ENCODE results near the gene PPP2R3B.

DNA sequence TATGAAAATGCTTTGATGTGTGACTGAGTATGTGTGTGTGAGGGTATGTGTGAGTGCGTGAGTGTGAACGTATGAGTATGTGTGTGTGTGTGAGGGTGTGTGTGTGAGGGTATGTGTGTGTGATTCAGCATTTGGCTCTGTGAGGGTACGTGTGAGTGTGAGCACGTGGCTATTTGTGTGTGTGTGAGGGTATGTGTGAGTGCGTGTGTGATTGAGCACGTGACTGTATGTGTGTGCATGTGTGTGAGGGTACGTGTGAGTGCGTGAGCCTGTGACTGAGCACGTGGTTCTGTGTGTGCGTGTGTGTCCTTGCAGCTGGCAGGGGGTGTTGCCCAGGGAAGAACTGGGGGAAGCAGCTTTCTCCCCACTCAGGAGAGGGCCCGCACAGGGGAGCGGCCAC is 16.1 kb upstream of the PPP2R3B start:
- TF ChIP-seq, protein P1, sequence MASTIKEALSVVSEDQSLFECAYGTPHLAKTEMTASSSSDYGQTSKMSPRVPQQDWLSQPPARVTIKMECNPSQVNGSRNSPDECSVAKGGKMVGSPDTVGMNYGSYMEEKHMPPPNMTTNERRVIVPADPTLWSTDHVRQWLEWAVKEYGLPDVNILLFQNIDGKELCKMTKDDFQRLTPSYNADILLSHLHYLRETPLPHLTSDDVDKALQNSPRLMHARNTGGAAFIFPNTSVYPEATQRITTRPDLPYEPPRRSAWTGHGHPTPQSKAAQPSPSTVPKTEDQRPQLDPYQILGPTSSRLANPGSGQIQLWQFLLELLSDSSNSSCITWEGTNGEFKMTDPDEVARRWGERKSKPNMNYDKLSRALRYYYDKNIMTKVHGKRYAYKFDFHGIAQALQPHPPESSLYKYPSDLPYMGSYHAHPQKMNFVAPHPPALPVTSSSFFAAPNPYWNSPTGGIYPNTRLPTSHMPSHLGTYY (CRISPR knock-in tag; IDR thresholded peaks at IDR 0.05) = no peak
- TF ChIP-seq, protein P2, sequence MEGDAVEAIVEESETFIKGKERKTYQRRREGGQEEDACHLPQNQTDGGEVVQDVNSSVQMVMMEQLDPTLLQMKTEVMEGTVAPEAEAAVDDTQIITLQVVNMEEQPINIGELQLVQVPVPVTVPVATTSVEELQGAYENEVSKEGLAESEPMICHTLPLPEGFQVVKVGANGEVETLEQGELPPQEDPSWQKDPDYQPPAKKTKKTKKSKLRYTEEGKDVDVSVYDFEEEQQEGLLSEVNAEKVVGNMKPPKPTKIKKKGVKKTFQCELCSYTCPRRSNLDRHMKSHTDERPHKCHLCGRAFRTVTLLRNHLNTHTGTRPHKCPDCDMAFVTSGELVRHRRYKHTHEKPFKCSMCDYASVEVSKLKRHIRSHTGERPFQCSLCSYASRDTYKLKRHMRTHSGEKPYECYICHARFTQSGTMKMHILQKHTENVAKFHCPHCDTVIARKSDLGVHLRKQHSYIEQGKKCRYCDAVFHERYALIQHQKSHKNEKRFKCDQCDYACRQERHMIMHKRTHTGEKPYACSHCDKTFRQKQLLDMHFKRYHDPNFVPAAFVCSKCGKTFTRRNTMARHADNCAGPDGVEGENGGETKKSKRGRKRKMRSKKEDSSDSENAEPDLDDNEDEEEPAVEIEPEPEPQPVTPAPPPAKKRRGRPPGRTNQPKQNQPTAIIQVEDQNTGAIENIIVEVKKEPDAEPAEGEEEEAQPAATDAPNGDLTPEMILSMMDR (IDR thresholded peaks at IDR 0.05) = no peak
- TF ChIP-seq, protein P3, sequence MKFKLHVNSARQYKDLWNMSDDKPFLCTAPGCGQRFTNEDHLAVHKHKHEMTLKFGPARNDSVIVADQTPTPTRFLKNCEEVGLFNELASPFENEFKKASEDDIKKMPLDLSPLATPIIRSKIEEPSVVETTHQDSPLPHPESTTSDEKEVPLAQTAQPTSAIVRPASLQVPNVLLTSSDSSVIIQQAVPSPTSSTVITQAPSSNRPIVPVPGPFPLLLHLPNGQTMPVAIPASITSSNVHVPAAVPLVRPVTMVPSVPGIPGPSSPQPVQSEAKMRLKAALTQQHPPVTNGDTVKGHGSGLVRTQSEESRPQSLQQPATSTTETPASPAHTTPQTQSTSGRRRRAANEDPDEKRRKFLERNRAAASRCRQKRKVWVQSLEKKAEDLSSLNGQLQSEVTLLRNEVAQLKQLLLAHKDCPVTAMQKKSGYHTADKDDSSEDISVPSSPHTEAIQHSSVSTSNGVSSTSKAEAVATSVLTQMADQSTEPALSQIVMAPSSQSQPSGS (CRISPR knock-in tag; IDR thresholded peaks at IDR 0.05; ENCODE audit: borderline replicate concordance, low read depth) = no peak
- TF ChIP-seq, protein P4, sequence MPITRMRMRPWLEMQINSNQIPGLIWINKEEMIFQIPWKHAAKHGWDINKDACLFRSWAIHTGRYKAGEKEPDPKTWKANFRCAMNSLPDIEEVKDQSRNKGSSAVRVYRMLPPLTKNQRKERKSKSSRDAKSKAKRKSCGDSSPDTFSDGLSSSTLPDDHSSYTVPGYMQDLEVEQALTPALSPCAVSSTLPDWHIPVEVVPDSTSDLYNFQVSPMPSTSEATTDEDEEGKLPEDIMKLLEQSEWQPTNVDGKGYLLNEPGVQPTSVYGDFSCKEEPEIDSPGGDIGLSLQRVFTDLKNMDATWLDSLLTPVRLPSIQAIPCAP (CRISPR knock-in tag; IDR thresholded peaks at IDR 0.05) = no peak
- TF ChIP-seq MYBL2 (CRISPR knock-in tag; IDR thresholded peaks at IDR 0.05) (no peak), IRF2 (CRISPR knock-in tag; IDR thresholded peaks at IDR 0.05; ENCODE audit: borderline replicate concordance, low read depth) (no peak), NFYB (CRISPR knock-in tag; conservative IDR thresholded peaks at IDR 0.05; ENCODE audit: low read depth) (no peak), JUN (CRISPR knock-in tag; IDR thresholded peaks at IDR 0.05) (no peak)
- TF ChIP-seq, protein P5, sequence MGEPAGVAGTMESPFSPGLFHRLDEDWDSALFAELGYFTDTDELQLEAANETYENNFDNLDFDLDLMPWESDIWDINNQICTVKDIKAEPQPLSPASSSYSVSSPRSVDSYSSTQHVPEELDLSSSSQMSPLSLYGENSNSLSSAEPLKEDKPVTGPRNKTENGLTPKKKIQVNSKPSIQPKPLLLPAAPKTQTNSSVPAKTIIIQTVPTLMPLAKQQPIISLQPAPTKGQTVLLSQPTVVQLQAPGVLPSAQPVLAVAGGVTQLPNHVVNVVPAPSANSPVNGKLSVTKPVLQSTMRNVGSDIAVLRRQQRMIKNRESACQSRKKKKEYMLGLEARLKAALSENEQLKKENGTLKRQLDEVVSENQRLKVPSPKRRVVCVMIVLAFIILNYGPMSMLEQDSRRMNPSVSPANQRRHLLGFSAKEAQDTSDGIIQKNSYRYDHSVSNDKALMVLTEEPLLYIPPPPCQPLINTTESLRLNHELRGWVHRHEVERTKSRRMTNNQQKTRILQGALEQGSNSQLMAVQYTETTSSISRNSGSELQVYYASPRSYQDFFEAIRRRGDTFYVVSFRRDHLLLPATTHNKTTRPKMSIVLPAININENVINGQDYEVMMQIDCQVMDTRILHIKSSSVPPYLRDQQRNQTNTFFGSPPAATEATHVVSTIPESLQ (CRISPR knock-in tag; IDR thresholded peaks at IDR 0.05) = no peak
- TF ChIP-seq, protein P6, sequence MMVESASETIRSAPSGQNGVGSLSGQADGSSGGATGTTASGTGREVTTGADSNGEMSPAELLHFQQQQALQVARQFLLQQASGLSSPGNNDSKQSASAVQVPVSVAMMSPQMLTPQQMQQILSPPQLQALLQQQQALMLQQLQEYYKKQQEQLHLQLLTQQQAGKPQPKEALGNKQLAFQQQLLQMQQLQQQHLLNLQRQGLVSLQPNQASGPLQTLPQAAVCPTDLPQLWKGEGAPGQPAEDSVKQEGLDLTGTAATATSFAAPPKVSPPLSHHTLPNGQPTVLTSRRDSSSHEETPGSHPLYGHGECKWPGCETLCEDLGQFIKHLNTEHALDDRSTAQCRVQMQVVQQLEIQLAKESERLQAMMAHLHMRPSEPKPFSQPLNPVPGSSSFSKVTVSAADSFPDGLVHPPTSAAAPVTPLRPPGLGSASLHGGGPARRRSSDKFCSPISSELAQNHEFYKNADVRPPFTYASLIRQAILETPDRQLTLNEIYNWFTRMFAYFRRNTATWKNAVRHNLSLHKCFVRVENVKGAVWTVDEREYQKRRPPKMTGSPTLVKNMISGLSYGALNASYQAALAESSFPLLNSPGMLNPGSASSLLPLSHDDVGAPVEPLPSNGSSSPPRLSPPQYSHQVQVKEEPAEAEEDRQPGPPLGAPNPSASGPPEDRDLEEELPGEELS (CRISPR knock-in tag; IDR thresholded peaks at IDR 0.05) = no peak
- TF ChIP-seq, protein P7, sequence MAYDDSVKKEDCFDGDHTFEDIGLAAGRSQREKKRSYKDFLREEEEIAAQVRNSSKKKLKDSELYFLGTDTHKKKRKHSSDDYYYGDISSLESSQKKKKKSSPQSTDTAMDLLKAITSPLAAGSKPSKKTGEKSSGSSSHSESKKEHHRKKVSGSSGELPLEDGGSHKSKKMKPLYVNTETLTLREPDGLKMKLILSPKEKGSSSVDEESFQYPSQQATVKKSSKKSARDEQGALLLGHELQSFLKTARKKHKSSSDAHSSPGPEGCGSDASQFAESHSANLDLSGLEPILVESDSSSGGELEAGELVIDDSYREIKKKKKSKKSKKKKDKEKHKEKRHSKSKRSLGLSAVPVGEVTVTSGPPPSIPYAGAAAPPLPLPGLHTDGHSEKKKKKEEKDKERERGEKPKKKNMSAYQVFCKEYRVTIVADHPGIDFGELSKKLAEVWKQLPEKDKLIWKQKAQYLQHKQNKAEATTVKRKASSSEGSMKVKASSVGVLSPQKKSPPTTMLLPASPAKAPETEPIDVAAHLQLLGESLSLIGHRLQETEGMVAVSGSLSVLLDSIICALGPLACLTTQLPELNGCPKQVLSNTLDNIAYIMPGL (CRISPR knock-in tag; IDR thresholded peaks at IDR 0.05) = no peak
- TF ChIP-seq, protein P8, sequence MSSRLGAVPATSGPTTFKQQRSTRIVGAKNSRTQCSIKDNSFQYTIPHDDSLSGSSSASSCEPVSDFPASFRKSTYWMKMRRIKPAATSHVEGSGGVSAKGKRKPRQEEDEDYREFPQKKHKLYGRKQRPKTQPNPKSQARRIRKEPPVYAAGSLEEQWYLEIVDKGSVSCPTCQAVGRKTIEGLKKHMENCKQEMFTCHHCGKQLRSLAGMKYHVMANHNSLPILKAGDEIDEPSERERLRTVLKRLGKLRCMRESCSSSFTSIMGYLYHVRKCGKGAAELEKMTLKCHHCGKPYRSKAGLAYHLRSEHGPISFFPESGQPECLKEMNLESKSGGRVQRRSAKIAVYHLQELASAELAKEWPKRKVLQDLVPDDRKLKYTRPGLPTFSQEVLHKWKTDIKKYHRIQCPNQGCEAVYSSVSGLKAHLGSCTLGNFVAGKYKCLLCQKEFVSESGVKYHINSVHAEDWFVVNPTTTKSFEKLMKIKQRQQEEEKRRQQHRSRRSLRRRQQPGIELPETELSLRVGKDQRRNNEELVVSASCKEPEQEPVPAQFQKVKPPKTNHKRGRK (CRISPR knock-in tag; IDR thresholded peaks at IDR 0.05; ENCODE audit: borderline replicate concordance) = no peak
- TF ChIP-seq, protein P9, sequence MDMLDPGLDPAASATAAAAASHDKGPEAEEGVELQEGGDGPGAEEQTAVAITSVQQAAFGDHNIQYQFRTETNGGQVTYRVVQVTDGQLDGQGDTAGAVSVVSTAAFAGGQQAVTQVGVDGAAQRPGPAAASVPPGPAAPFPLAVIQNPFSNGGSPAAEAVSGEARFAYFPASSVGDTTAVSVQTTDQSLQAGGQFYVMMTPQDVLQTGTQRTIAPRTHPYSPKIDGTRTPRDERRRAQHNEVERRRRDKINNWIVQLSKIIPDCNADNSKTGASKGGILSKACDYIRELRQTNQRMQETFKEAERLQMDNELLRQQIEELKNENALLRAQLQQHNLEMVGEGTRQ (CRISPR knock-in tag; IDR thresholded peaks at IDR 0.05) = no peak
- TF ChIP-seq, protein P10, sequence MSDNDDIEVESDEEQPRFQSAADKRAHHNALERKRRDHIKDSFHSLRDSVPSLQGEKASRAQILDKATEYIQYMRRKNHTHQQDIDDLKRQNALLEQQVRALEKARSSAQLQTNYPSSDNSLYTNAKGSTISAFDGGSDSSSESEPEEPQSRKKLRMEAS (CRISPR knock-in tag; IDR thresholded peaks at IDR 0.05) = no peak
